ENCODE data around the gene AMZ1.
A peak's percentile ranks its signal among the peaks of the same experiment; 100 is the strongest.

The AMZ1 gene

DNA sequence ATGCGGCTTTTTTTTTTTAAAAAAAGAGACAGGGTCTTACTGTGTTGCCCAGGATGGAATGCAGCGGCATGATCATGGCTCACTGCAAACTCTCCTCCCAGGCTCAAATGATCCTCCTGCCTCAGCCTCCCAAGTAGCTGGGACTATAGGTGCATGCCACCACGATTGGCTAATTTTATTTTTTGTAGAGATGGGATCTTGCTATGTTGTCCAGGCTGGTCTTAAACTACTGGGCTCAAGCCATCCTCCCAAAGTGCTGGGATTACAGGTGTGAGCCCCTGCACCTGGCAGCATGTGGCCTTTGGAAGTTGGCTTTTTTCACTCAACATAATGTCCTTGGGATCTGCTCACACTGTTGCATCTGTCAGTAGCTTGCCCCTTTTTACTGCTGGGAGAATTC lies 65.1 kb downstream of the AMZ1 start:
- no peak for DNase-seq
- intact Hi-C loops (cut with DNase I) = no loop called here

- DNase-seq = peak in 1 of 42 donors; percentile 37
- intact Hi-C loops (cut with DNase I) = no loop called here
Measured at GRCh38 chr7:2754086-2754485, 66.1 kb downstream of the AMZ1 start.

DNA sequence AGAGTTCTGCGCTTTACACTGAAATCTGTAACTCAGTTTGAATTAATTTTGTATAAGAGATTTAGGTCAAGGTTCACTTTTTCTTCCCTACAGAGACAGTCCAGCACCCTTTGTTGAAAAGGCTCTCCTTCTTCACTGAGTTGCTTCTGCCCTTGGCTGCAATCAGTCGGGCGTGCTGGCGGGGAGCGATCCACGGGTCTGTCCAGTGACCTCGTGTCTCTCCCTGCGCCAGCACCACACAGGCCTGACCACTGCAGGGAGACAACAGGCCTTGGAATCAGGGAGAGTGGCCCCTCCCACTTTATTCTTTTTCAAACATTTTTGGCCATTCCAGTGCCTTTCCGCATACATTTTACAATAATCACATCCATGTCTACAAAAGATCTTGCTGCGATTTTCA lies 66.9 kb downstream of the AMZ1 start:
- intact Hi-C loops (cut with DNase I) = no loop called here
- peak in 1 of 42 donors; percentile 33 for DNase-seq

GRCh38 chr7:2755531-2755930 lies 67.5 kb downstream of the AMZ1 start:
- no peak for DNase-seq
- intact Hi-C loops (cut with DNase I) = no loop called here

DNA sequence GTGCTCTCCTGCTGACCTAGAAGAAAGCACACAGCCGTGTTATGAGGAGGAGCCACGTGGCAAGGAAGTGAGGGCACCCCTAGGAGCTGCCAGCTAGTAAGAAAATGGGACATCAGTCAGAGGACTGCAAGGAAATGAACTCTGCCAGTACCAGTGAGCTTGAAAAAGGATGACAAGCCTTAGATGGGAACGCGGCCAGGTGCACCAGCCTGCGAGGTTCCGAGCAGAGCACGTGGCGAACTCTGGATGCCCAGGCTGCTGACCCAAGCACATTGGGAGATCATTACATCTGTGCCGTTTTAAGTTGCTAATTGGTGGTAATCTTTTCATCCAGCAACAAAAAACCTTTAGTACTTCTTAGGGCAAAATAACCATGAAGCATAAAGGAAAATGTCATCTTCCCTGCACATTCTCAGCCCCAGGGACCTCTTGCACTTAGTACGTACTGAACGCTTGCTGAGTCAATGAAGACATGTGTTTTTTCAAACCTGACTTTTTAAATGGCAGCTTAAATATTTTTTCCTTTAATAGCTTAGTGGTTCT lies 69.4 kb downstream of the AMZ1 start:
- intact Hi-C loops (cut with DNase I) = no loop called here
- DNase-seq = peak in 35 of 42 donors; percentile 37 to 88 (median 60)

- intact Hi-C loops (cut with DNase I) = no loop called here
- DNase-seq = peak in 30 of 42 donors; percentile 32 to 85 (median 59)
Measured at GRCh38 chr7:2757904-2758672, 70.1 kb downstream of the AMZ1 start.

GRCh38 chr7:2758673-2759616 lies 70.9 kb downstream of the AMZ1 start:
- DNase-seq = no peak
- intact Hi-C loops (cut with DNase I) = no loop called here

GRCh38 chr7:2759736-2760097 lies 71.7 kb downstream of the AMZ1 start:
- intact Hi-C loops (cut with DNase I) = no loop called here
- DNase-seq = peak in 34 of 42 donors; percentile 37 to 82 (median 52)

DNA sequence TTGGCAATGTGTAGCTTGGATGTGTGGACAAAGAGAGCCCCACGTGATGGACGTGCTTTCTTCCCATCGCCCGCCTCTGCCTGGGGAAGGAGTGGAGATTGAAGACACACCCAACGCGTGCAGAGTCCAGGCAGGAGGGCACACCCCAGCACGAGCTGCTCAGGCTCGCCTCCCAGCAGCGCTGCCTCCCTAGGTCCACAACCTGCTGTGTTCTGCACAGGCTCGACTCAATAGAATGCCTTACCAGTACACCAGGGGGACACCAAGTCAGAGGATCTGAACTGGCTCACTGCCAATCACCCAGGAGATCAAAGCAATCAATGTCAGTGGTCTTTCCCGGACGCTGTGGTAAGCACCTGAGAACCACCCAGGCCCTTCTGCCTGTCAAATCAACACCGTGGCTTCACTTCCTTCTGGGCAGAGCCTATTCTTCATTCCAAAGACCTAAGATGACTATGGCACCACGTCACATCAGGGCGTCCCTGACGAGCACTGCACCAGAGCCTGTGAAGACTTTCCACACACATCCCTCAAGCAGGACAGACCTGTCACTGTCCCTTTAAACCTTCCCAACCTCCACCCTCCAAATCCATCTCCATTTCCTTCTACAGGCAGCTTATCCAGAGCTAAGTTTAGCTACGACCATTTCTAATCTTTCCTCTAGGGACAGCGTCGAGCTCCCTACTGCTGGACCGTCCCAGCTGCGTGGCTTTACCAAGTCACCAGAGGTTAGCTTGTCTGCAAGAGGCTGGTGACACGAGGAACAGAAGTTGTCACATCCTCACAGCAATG lies 72.3 kb downstream of the AMZ1 start:
- peak in 15 of 42 donors; percentile 24 to 68 (median 47) for DNase-seq
- intact Hi-C loops (cut with DNase I) = no loop called here

DNA sequence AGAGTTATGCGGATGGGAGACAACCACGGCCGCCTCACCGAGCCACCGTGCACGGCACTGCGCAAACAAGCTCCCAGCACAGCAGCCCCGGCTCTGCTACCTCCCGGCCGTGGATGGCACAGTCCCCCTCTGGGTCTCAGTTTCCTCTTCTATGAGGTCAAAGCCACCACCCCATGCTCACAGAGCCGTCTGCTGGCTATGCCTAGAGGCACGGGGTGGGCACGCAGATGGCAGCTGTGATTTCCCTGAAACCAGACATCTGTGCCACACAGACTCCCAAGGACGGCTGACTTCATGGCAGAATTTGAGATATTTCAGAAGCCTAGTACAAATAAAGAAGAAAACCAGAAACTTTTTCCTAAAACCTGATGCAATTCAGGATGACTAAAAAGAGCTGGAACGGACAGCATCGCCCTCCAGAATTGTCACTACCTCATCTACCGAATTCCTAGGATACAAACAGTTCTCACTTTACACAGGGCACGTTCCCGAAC lies 73.2 kb downstream of the AMZ1 start:
- peak in 1 of 42 donors; percentile 6 for DNase-seq
- intact Hi-C loops (cut with DNase I) = no loop called here

DNA sequence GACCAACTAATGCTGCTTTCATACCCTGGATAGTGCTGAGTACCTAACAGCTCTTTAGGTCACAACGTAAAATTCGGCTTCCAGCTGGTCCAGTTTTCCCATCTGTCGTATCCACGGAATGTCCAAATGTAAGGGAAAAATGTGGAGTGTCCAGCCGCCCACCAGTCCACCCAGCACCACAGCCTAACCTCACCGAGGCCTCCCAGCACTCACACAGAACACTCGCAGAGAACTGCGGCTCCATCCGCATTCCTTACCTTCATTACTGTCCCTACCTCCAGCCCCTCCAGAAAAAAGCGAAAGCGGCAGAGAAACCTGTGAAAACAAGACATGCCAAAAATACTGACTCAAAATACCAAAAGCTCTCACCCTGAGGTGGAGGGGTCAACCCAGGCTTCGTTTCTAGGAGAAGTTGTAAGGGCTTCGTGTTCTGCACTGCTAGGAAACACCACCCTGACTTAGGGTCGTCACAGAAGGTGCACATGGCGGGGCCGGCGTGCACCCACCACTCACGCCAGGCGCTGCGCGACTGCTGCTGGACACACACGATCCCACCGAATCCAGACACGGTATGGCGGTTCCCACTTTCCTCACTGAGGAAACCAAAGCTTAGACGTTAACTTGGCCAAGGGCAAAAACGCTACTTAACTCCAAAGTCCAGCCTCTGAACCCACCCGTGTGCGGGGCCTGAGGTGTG lies 73.9 kb downstream of the AMZ1 start:
- DNase-seq = no peak
- intact Hi-C loops (cut with DNase I) = no loop called here

GRCh38 chr7:2763597-2763996 lies 75.6 kb downstream of the AMZ1 start:
- no peak for DNase-seq
- intact Hi-C loops (cut with DNase I) = no loop called here

DNA sequence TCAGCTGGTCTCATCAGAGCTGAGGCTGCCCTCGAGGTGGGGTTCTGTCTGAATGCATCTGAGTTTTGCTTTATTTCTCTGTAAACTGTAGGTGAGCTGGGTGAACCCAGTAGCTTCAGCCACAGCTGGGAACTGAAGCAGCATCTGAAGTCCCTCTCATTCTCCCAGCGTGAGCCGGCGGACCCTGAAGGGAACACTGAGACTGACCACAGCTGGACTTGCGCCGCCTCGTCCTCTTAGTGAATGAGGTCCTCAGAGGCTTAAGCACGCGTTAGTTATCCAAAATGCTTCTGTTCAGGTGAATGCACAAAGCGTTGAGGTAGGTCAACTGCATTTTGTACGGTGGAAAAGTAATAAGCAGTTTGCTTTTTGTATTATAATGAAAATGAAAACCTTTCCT lies 76.6 kb downstream of the AMZ1 start:
- intact Hi-C loops (cut with DNase I) = no loop called here
- no peak for DNase-seq
